Nephron (organoid): Measurements from ENCODE around the gene NCK2.

Source experiments
- H3K27ac Mint-ChIP-seq, 3 experiments: 2 replicates each; pipeline ENCODE4 v1.8.0; 2020; ENCODE audit warnings: mixed read lengths in 3 of 3, mild to moderate bottlenecking in 2 of 3, moderate library complexity in 1 of 3
- H3K27me3 Mint-ChIP-seq: 2 replicates; pipeline ENCODE4 v1.8.0; 2021; ENCODE audit warnings: low read depth, mild to moderate bottlenecking, moderate library complexity, mixed read lengths
- H3K36me3 Mint-ChIP-seq: 2 replicates; pipeline ENCODE4 v1.8.0; 2020; ENCODE audit warnings: low read depth, mixed read lengths
- H3K4me1 Mint-ChIP-seq: 2 replicates; pipeline ENCODE4 v1.8.0; 2020; ENCODE audit warnings: mixed read lengths
- H3K4me3 Mint-ChIP-seq, 3 experiments: 2 replicates each; pipeline ENCODE4 v1.8.0; 2020; ENCODE audit warnings: mild to moderate bottlenecking in 3 of 3, mixed read lengths in 3 of 3, moderate library complexity in 2 of 3
- H3K9me3 Mint-ChIP-seq: 2 replicates; pipeline ENCODE4 v1.8.0; 2020; ENCODE audit warnings: mixed read lengths
- TF ChIP-seq, protein P1 (sequence below), 3 experiments: fragments of 200-600 bp; sonication (generic); IDR thresholded peaks; one replicate each; pipeline ENCODE4 v1.5.0; 2021; ENCODE audit warnings: antibody characterized with exemption in 3 of 3; ENCODE audit not compliant: unreplicated experiment in 3 of 3

The NCK2 gene

DNA sequence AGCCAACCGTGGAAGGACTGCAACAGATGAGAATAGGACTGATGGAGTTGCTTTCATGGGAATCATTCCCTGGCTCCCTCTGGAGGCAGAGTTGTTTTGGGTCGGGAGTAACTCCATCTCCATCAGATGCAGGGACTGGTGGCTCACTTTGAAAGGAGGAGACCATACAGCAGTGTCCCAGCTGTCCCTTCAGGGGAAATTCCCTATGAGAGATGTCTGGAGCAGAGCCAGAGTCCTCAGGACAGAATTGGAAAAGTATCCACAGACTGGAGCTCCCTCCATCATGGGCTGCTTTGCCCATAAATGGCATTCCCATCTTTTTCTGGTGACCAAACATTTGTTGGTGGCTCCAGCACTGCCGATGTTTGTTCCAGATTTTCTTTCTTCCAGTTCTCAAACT is 144.3 kb downstream of the NCK2 start:
- TF ChIP-seq, protein P1, sequence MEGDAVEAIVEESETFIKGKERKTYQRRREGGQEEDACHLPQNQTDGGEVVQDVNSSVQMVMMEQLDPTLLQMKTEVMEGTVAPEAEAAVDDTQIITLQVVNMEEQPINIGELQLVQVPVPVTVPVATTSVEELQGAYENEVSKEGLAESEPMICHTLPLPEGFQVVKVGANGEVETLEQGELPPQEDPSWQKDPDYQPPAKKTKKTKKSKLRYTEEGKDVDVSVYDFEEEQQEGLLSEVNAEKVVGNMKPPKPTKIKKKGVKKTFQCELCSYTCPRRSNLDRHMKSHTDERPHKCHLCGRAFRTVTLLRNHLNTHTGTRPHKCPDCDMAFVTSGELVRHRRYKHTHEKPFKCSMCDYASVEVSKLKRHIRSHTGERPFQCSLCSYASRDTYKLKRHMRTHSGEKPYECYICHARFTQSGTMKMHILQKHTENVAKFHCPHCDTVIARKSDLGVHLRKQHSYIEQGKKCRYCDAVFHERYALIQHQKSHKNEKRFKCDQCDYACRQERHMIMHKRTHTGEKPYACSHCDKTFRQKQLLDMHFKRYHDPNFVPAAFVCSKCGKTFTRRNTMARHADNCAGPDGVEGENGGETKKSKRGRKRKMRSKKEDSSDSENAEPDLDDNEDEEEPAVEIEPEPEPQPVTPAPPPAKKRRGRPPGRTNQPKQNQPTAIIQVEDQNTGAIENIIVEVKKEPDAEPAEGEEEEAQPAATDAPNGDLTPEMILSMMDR (IDR thresholded peaks at IDR 0.05; ENCODE audit: unreplicated experiment in 3 of 3) = no peak
- Mint-ChIP-seq H3K27me3 (no peaks in the 10 kb centered on the region), H3K27ac (no peak overlapping the region), H3K9me3 (peaks cover 10% of the 10 kb centered on the region), H3K4me3 (no peak overlapping the region), H3K36me3 (peaks cover 66% of the 10 kb centered on the region), H3K4me1 (peaks cover 42% of the 10 kb centered on the region)

DNA sequence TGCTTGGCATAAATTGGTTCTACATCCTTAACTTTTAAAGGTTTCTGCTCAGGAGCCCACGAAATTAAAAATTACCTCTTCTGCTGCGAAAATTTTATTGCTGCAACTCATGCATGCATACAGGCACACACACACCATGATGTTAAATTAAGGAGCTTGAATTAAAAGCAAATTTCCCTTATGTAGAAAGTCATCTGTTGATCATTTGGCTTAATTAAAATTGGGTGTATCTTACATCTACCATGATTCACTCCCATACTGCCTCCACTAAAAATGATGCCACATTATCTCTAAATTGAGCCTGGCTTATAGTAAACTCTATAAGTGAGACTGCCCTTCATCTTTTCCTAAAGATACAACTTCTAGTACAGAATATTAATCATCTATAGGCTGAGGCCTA is 145.4 kb downstream of the NCK2 start:
- Mint-ChIP-seq H3K4me3 (no peak overlapping the region), H3K27me3 (no peaks in the 10 kb centered on the region), H3K4me1 (peaks cover 32% of the 10 kb centered on the region), H3K27ac (peak overlapping the region in 2 of 3 experiments; percentile 2 to 15), H3K36me3 (peaks cover 71% of the 10 kb centered on the region), H3K9me3 (peaks cover 10% of the 10 kb centered on the region)
- TF ChIP-seq, protein P1 (IDR thresholded peaks at IDR 0.05; ENCODE audit: unreplicated experiment in 3 of 3) = no peak

DNA sequence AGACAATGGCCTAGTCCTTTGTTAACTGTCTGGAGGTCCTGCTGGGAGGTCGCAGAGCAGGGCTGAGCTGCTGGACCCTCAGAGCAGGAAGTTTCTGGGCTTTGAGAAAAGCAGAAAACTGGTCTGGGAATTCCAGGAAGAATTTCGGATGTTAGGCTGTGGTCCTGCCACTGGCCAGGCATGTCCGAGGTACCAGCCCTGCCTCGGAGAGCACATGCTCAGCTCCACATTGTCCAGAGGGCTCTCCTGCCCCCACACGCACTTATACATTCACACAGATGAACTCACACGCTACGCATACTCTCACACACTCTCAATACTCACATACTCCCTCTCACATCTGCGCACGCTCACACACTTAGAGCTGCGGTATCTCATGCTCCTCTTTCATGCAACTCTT is 146.1 kb downstream of the NCK2 start:
- Mint-ChIP-seq H3K4me3 (no peak overlapping the region), H3K27ac (peak overlapping the region; percentile 2 to 15 (median 12)), H3K9me3 (peaks cover 10% of the 10 kb centered on the region), H3K36me3 (peaks cover 75% of the 10 kb centered on the region), H3K4me1 (peaks cover 28% of the 10 kb centered on the region), H3K27me3 (no peaks in the 10 kb centered on the region)
- TF ChIP-seq, protein P1 (IDR thresholded peaks at IDR 0.05; ENCODE audit: unreplicated experiment in 3 of 3) = no peak

DNA sequence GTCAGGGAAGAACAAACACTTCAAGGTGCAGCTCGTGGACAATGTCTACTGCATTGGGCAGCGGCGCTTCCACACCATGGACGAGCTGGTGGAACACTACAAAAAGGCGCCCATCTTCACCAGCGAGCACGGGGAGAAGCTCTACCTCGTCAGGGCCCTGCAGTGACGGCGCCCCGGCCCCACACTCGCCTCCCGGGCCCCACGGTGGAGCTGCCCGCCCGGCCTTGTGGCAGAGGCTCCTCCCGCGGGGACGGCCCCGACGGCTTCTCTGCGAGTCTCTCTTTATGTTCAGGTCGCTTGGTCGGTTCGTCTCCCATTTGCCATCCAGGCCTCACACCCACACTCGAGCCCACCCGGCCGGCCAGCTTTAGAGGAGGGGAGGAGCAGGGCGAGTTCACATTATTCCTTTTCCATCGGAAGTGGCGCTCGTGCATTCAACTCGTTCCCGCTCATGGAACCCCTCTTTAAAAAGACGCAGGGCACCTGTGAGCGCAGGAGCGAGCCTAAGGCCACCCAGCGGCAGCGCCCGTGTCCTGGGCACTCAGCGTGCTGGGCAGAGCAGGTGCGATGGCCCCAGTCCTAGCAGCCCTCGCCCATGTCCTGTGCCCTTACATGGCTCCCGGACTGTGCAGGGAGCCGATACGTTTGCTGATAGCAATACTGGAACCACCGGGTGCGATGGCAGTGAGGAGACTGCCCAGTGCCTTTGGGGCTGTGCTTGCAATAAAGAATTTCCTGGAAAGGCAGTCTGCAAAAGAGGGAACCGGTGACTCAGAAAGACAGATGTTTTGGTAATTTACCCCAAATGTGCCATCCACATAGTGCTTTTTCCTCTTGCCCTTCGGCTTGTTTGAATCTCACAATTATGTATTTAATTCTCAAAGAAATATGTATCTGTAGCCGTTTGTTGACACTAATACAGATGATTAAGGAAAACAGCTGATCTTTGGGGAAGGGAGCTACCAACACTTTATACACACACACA is 148.6 kb downstream of the NCK2 start:
- Mint-ChIP-seq H3K4me1 (peaks cover 12% of the 10 kb centered on the region), H3K4me3 (no peak overlapping the region), H3K27ac (no peak overlapping the region), H3K36me3 (peaks cover 73% of the 10 kb centered on the region), H3K27me3 (no peaks in the 10 kb centered on the region), H3K9me3 (peaks cover 16% of the 10 kb centered on the region)
- TF ChIP-seq, protein P1 (IDR thresholded peaks at IDR 0.05; ENCODE audit: unreplicated experiment in 3 of 3) = no peak

DNA sequence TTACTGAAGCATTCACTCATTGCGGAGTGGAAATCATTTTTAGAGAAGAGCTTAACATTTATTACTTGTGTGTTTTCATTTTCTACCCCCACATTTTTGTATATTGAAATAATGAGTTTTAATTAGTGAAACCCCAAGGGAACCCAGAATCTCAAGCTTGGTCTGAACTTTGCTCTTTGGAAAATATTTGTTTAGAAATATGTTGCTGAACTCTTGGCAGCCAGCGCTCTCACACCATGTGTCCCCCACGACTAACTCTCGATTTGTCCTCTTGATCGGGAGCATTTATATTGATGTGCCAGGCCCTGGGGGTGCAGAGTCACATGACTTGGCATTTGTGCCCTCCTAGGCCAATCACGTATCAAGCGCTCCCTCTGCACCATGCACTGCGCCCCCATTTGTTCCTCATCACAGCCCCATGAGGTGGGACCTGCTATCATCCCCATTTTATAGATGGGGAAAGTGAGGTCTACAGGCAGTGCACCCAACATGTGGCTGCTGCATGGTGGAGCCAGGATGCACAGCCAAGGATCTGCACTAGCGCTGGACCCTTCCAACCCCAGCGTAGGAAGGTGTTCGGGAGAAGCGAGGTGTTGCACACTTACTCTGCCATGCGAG is 149.7 kb downstream of the NCK2 start:
- no peak overlapping the region for H3K4me3 Mint-ChIP-seq
- H3K4me1 Mint-ChIP-seq = peaks cover 12% of the 10 kb centered on the region
- H3K9me3 Mint-ChIP-seq = peaks cover 26% of the 10 kb centered on the region
- peaks cover 78% of the 10 kb centered on the region for H3K36me3 Mint-ChIP-seq
- no peak overlapping the region for H3K27ac Mint-ChIP-seq
- TF ChIP-seq, protein P1 (IDR thresholded peaks at IDR 0.05; ENCODE audit: unreplicated experiment in 3 of 3) = no peak
- no peaks in the 10 kb centered on the region for H3K27me3 Mint-ChIP-seq
